ENCODE data around the gene PTPN9.
"Not testable (repeated sequence)": the region's sequence is repeated elsewhere in the genome, so short reads cannot be mapped to it uniquely, and the experiment has no call there.

Gene PTPN9

GRCh38 chr15:75483106-75483505 is 96.0 kb downstream of the PTPN9 start:
- TF ChIP-seq ZNF8 (CRISPR knock-in tag; IDR thresholded peaks at IDR 0.05) (peak; percentile 87), POU6F1 (CRISPR knock-in tag; IDR thresholded peaks at IDR 0.05; ENCODE audit: borderline replicate concordance, low read depth) (no peak), ZFP30 (CRISPR knock-in tag; IDR thresholded peaks at IDR 0.05) (no peak), ZNF565 (CRISPR knock-in tag; conservative IDR thresholded peaks at IDR 0.05; ENCODE audit: low read depth) (no peak)
- no peak for ATAC-seq

GRCh38 chr15:75480463-75480862 is 98.7 kb downstream of the PTPN9 start:
- ATAC-seq: not testable (repeated sequence)

GRCh38 chr15:75479670-75480069 is 99.4 kb downstream of the PTPN9 start:
- ATAC-seq: no peak
- TF ChIP-seq ZFP30 (CRISPR knock-in tag; IDR thresholded peaks at IDR 0.05) (no peak), ARNTL (CRISPR knock-in tag; IDR thresholded peaks at IDR 0.05; ENCODE audit: borderline replicate concordance, low read depth) (no peak), PPARA (CRISPR knock-in tag; IDR thresholded peaks at IDR 0.05; ENCODE audit: borderline replicate concordance) (no peak), ESRRG (CRISPR knock-in tag; IDR thresholded peaks at IDR 0.05) (no peak), PATZ1 (CRISPR knock-in tag; IDR thresholded peaks at IDR 0.05; ENCODE audit: borderline replicate concordance) (no peak), ZNF8 (CRISPR knock-in tag; IDR thresholded peaks at IDR 0.05) (no peak), TCF4 (CRISPR knock-in tag; IDR thresholded peaks at IDR 0.05; ENCODE audit: borderline replicate concordance) (no peak), CSDC2 (CRISPR knock-in tag; IDR thresholded peaks at IDR 0.05) (no peak)

- not testable (repeated sequence) for ATAC-seq
These were observed 102.0 kb downstream of the PTPN9 start for GRCh38 chr15:75477094-75477493.

GRCh38 chr15:75468913-75469598 is 110.1 kb downstream of the PTPN9 start:
- no peak for ATAC-seq
- TF ChIP-seq ZNF565 (CRISPR knock-in tag; conservative IDR thresholded peaks at IDR 0.05; ENCODE audit: low read depth) (no peak), TOX (CRISPR knock-in tag; IDR thresholded peaks at IDR 0.05; ENCODE audit: borderline replicate concordance) (no peak), CSRNP3 (CRISPR knock-in tag; IDR thresholded peaks at IDR 0.05) (no peak), ZFP30 (CRISPR knock-in tag; IDR thresholded peaks at IDR 0.05) (no peak), PATZ1 (CRISPR knock-in tag; IDR thresholded peaks at IDR 0.05; ENCODE audit: borderline replicate concordance) (no peak), ISL1 (CRISPR knock-in tag; IDR thresholded peaks at IDR 0.05) (no peak), ZC3H10 (CRISPR knock-in tag; IDR thresholded peaks at IDR 0.05) (no peak), RARB (CRISPR knock-in tag; IDR thresholded peaks at IDR 0.05) (no peak), ZNF8 (CRISPR knock-in tag; IDR thresholded peaks at IDR 0.05) (no peak), GLIS3 (CRISPR knock-in tag; IDR thresholded peaks at IDR 0.05) (no peak), CSDC2 (CRISPR knock-in tag; IDR thresholded peaks at IDR 0.05) (no peak), ESRRG (CRISPR knock-in tag; IDR thresholded peaks at IDR 0.05) (no peak), BACH2 (CRISPR knock-in tag; IDR thresholded peaks at IDR 0.05; ENCODE audit: borderline replicate concordance) (no peak), OSR1 (CRISPR knock-in tag; IDR thresholded peaks at IDR 0.05) (no peak), TSHZ2 (CRISPR knock-in tag; IDR thresholded peaks at IDR 0.05) (no peak), CREB5 (CRISPR knock-in tag; IDR thresholded peaks at IDR 0.05; ENCODE audit: low read depth) (no peak), SNAI2 (CRISPR knock-in tag; IDR thresholded peaks at IDR 0.05) (no peak), PPARA (CRISPR knock-in tag; IDR thresholded peaks at IDR 0.05; ENCODE audit: borderline replicate concordance) (no peak)

Measured in SK-N-SH treated with all-trans-retinoic acid at 6 μM for 48 hours (cell line).